PC-9 (cell line): ENCODE results near the gene TAMALIN. TPM values are rescaled to one million over a fixed set of nuclear protein-coding genes. Genes with fewer than 3 reads are reported as not detected.
A peak's percentile ranks its signal among the peaks of the same experiment; 100 is the strongest.

Source experiments
- BruUV-seq: library from RNA; stranded (reverse); fragments of 400-500 nt; replicated peaks from 2 replicates; lab custom pipeline; 2021; lab: Mats Ljungman, UMichigan
- CTCF ChIA-PET: fragments of 300-600 bp; sonication (Branson Sonifier 250); formaldehyde crosslinking; loops from one replicate; lab custom pipeline; 2022; ENCODE audit warnings: antibody characterized with exemption; lab: Charles Lee
- POLR2A ChIA-PET: fragments of 300-600 bp; sonication (Branson Sonifier 250); formaldehyde crosslinking; loops from one replicate; lab custom pipeline; 2022; ENCODE audit warnings: antibody characterized with exemption; ENCODE audit not compliant: unreplicated experiment; lab: Charles Lee
- DNase-seq, 2 experiments: peaks; one replicate each; pipeline versions ENCODE4 v3.0.0 to v3.0.0-alpha.2; 2015 to 2022; ENCODE audit warnings: mixed read lengths in 1 of 2
- H2AFZ ChIP-seq: fragments of 200-600 bp; sonication (generic); 2 replicates; pipeline ENCODE4 v1.8.1; 2017; ENCODE audit warnings: antibody characterized with exemption
- H3F3A ChIP-seq: fragments of 200-600 bp; sonication (generic); 2 replicates; pipeline ENCODE4 v1.8.1; 2017; ENCODE audit warnings: antibody characterized with exemption, mild to moderate bottlenecking, low read depth; ENCODE audit not compliant: insufficient read depth
- H3K27ac ChIP-seq: fragments of 200-600 bp; sonication (generic); 2 replicates; pipeline ENCODE4 v1.6.1; 2016; ENCODE audit warnings: mixed run types
- H3K27me3 ChIP-seq: fragments of 200-600 bp; sonication (generic); 2 replicates; pipeline ENCODE4 v1.6.1; 2016; ENCODE audit warnings: low read depth, mixed run types; ENCODE audit not compliant: insufficient read depth
- H3K36me3 ChIP-seq: fragments of 200-600 bp; sonication (generic); 2 replicates; pipeline ENCODE4 v1.6.1; 2016; ENCODE audit warnings: low read depth, mixed run types
- H3K4me1 ChIP-seq: fragments of 200-600 bp; sonication (generic); replicated peaks from 2 replicates; pipeline ENCODE4 v1.6.1; 2016; ENCODE audit warnings: mixed run types; ENCODE audit not compliant: insufficient read depth
- H3K4me2 ChIP-seq: fragments of 200-600 bp; sonication (generic); 2 replicates; pipeline ENCODE4 v1.6.1; 2017; ENCODE audit warnings: mixed run types
- H3K4me3 ChIP-seq: fragments of 200-600 bp; sonication (generic); 2 replicates; pipeline ENCODE4 v1.6.1; 2016; ENCODE audit warnings: mixed run types
- H3K79me2 ChIP-seq: fragments of 200-600 bp; sonication (generic); 2 replicates; pipeline ENCODE4 v1.6.1; 2017; ENCODE audit warnings: low read depth, mixed run types
- H3K9me2 ChIP-seq: fragments of 200-600 bp; sonication (generic); 2 replicates; pipeline ENCODE4 v1.8.1; 2017; ENCODE audit warnings: mild to moderate bottlenecking; ENCODE audit not compliant: insufficient read depth
- H3K9me3 ChIP-seq: fragments of 200-600 bp; sonication (generic); 2 replicates; pipeline ENCODE4 v1.8.1; 2016; ENCODE audit warnings: low read depth; ENCODE audit not compliant: insufficient read depth
- H4K20me1 ChIP-seq: fragments of 200-600 bp; sonication (generic); 2 replicates; pipeline ENCODE4 v1.8.1; 2017; ENCODE audit not compliant: insufficient read depth
- CTCF ChIP-seq: fragments of 200-600 bp; sonication (generic); conservative IDR thresholded peaks from 2 replicates; pipeline ENCODE4 v1.6.1; 2017; ENCODE audit warnings: mixed run types, antibody characterized with exemption, mild to moderate bottlenecking, moderate library complexity
- EZH2 ChIP-seq: fragments of 200-600 bp; sonication (generic); IDR thresholded peaks from 2 replicates; pipeline ENCODE4 v1.8.0; 2017; ENCODE audit warnings: antibody characterized with exemption, low read depth
- intact Hi-C: fragments of 100-400 bp; cut with micrococcal nuclease; formaldehyde crosslinking; loops from one replicate; pipeline ENCODE4 v1.10.0; 2022; ENCODE audit not compliant: unreplicated experiment
- total RNA-seq: library from RNA; stranded (reverse); gene quantifications from 2 replicates; pipeline ENCODE4 v1.2.3, GENCODE V29; 2021

TAMALIN gene
- total RNA-seq, 1 experiment from 2014 or later: not detected

- intact Hi-C loops: no loop called here
- POLR2A ChIA-PET: interaction anchor here (0.6 kb wide), 1 partner anchor 16 kb away, joined by 3 read pairs; the partner anchor contains the start of gene NR4A1
- BruUV-seq: no TSS peak
- no peak overlapping the region for H2AFZ ChIP-seq
- H3F3A ChIP-seq: peaks cover 34% of the 10 kb centered on the region; the same call in 1 of the 2 replicates
- H3K36me3 ChIP-seq: no peaks in the 10 kb centered on the region
- H4K20me1 ChIP-seq: no peaks in the 10 kb centered on the region
- no peak overlapping the region for H3K4me2 ChIP-seq
- no peak for TF ChIP-seq CTCF
- TF ChIP-seq EZH2: no peak
- H3K9me2 ChIP-seq: no peaks in the 10 kb centered on the region
- H3K4me3 ChIP-seq: no peak overlapping the region
- CTCF ChIA-PET: no interaction called here
- no peaks in the 10 kb centered on the region for H3K79me2 ChIP-seq
- no peaks in the 10 kb centered on the region for H3K9me3 ChIP-seq
- DNase-seq: no peak
- H3K4me1 ChIP-seq: peaks cover 15% of the 10 kb centered on the region
- no peak overlapping the region for H3K27ac ChIP-seq
- H3K27me3 ChIP-seq: no peaks in the 10 kb centered on the region; the same call in 1 of the 2 replicates
Observed at GRCh38 chr12:52035190-52035589, 28.4 kb downstream of the TAMALIN start.

- Histone ChIP-seq H3K4me2 (0 out of 2 replicates have a peak overlapping the region, but pooled peaks have one; percentile 68), H3K27me3 (no peaks in the 10 kb centered on the region; the same call in 1 of the 2 replicates), H3K79me2 (no peaks in the 10 kb centered on the region), H3F3A (peaks cover 34% of the 10 kb centered on the region; the same call in 1 of the 2 replicates), H3K9me2 (no peaks in the 10 kb centered on the region), H2AFZ (no peak overlapping the region), H4K20me1 (no peaks in the 10 kb centered on the region), H3K36me3 (no peaks in the 10 kb centered on the region), H3K4me3 (no peak overlapping the region), H3K27ac (no peak overlapping the region), H3K9me3 (no peaks in the 10 kb centered on the region), H3K4me1 (peaks cover 14% of the 10 kb centered on the region)
- POLR2A ChIA-PET: no interaction called here
- CTCF ChIA-PET: interaction anchor here (1.0 kb wide), 1 partner anchor 34 kb away, joined by 5 read pairs; the partner anchor contains the start of gene ATG101
- no peak for TF ChIP-seq CTCF
- no peak for TF ChIP-seq EZH2
- intact Hi-C loops: loop anchor here (2.0 kb wide), 1 partner anchor 15 kb away; the partner anchor contains the start of gene NR4A1
- DNase-seq: no peak
- no TSS peak for BruUV-seq
Observed at GRCh38 chr12:52035926-52036325, 29.2 kb downstream of the TAMALIN start.

GRCh38 chr12:52036587-52037171 lies 29.9 kb downstream of the TAMALIN start:
- intact Hi-C loops: loop anchor here (2.0 kb wide), 1 partner anchor 14 kb away; the partner anchor contains the start of gene NR4A1
- peak; percentile 59 to 85 for DNase-seq
- Histone ChIP-seq H3K27me3 (no peaks in the 10 kb centered on the region; the same call in 1 of the 2 replicates), H4K20me1 (no peaks in the 10 kb centered on the region), H3K79me2 (no peaks in the 10 kb centered on the region), H3K36me3 (no peaks in the 10 kb centered on the region), H3F3A (peaks cover 34% of the 10 kb centered on the region; the same call in 1 of the 2 replicates), H3K27ac (no peak overlapping the region), H3K9me3 (no peaks in the 10 kb centered on the region), H3K9me2 (no peaks in the 10 kb centered on the region), H3K4me1 (peaks cover 14% of the 10 kb centered on the region), H3K4me2 (peak overlapping the region; percentile 68), H3K4me3 (peak overlapping the region; percentile 37; the same call in 1 of the 2 replicates), H2AFZ (no peak overlapping the region)
- CTCF ChIA-PET: interaction anchor here (0.5 to 1.0 kb wide), 4 partner anchors 12 to 322 kb away, joined by 3 to 9 read pairs (median 4); partner anchors contain the start of gene ATG101
- POLR2A ChIA-PET: interaction anchor here (0.6 to 0.7 kb wide), 3 partner anchors 14 to 33 kb away, joined by 3 to 5 read pairs (median 4); partner anchors contain the start of genes ATG101 and NR4A1
- BruUV-seq: no TSS peak
- TF ChIP-seq EZH2: no peak
- TF ChIP-seq CTCF: no peak
